ENCODE measurements around the gene FLG2. TPM values are rescaled to one million over a fixed set of nuclear protein-coding genes. Genes with fewer than 3 reads are reported as not detected.

Gene FLG2
- total and polyA plus RNA-seq, 10 of the 15 experiments (the other 5 are each of a cell fraction or from before 2014, with no cell fraction given): not detected

GRCh38 chr1:152348447-152348846 is 11.4 kb downstream of the FLG2 start:
- H3K4me2 ChIP-seq (ENCODE audit: control insufficient read depth, insufficient read depth): no peak overlapping the region
- WGBS (ENCODE audit: insufficient coverage, insufficient replicate concordance, low lambda C conversion rate, missing lambda C conversion rate): 0% methylated on average over 1 of the region's 1 CpG
- H3K27me3 ChIP-seq (replicated peaks in 1 of 2; ENCODE audit: control insufficient read depth in 2 of 2, insufficient read depth in 2 of 2, low read length in 1 of 2): no peaks in the 10 kb centered on the region
- intact Hi-C loops (cut with micrococcal nuclease; ENCODE audit: unreplicated experiment) (loop anchor here (5.0 to 10.0 kb wide), 2 partner anchors 161 to 294 kb away; no protein-coding TSS in a partner anchor), in situ Hi-C loops (cut with MboI) (no loop called here)
- H4K20me1 ChIP-seq (ENCODE audit: control insufficient read depth, insufficient read depth): no peaks in the 10 kb centered on the region
- H3K27ac ChIP-seq (ENCODE audit: control insufficient read depth, insufficient read depth): no peak overlapping the region
- H3K4me1 ChIP-seq (ENCODE audit: control insufficient read depth, insufficient read depth, low read length): no peaks in the 10 kb centered on the region
- H3K36me3 ChIP-seq (ENCODE audit: control insufficient read depth in 2 of 2, insufficient read depth in 2 of 2, low read length in 1 of 2): no peaks in the 10 kb centered on the region
- ChIA-PET RAD21 (ENCODE audit: unreplicated experiment) (interaction anchor here (1.3 to 2.6 kb wide), 2 partner anchors 111 to 381 kb away, joined by 3 to 21 read pairs; no protein-coding TSS in a partner anchor), SMC1A (ENCODE audit: uncharacterized antibody, unreplicated experiment) (interaction anchor here (1.6 to 2.3 kb wide), 2 partner anchors 100 to 110 kb away, joined by 4 to 25 read pairs; no protein-coding TSS in a partner anchor), CTCF (interaction anchor here (0.6 to 2.7 kb wide), 15 partner anchors 8 to 300 kb away, joined by 4 to 66 read pairs (median 5); partner anchors contain the start of gene FLG2), POLR2A (no interaction called here)
- FAIRE-seq: no peak
- H3K4me3 ChIP-seq: no peak overlapping the region
- H3K9ac ChIP-seq (ENCODE audit: control insufficient read depth, insufficient read depth, low read length): no peak overlapping the region
- ATAC-seq: no peak
- BruUV-seq (replicated peaks): no TSS peak
- no peaks in the 10 kb centered on the region for H3K9me3 ChIP-seq (replicated peaks; ENCODE audit: control insufficient read depth, insufficient read depth, low read length)
- DNase-seq (ENCODE audit: low read depth, low spot score): no peak
- TF ChIP-seq RAD51 (IDR thresholded peaks at IDR 0.05): no peak
- TF ChIP-seq IRF3 (IDR thresholded peaks at IDR 0.05): no peak
- peak in 2 of 3 experiments; percentile 14 to 17; a peak in 2 of 6 replicates for TF ChIP-seq CTCF (IDR thresholded peaks at IDR 0.05 in 2 of 3, conservative IDR thresholded peaks at IDR 0.05 in 1 of 3; ENCODE audit: control insufficient read depth in 2 of 3, extremely low read depth in 1 of 3, insufficient read depth in 1 of 3, low read depth in 3 of 3, low read length in 3 of 3)
- TF ChIP-seq ATF3 (IDR thresholded peaks at IDR 0.05; ENCODE audit: borderline replicate concordance, extremely low read depth, low read depth, low read length): no peak
- TF ChIP-seq RAD21 (IDR thresholded peaks at IDR 0.05; ENCODE audit: insufficient read depth, low read depth, low read length): 0 out of 2 replicates have a peak, but pooled peaks have one; percentile 5
- H3K79me2 ChIP-seq (ENCODE audit: control insufficient read depth, insufficient read depth, low read length): no peaks in the 10 kb centered on the region
- no peak overlapping the region for H2AFZ ChIP-seq (ENCODE audit: control insufficient read depth, low read depth, low read length)
